ENCODE results near the gene PRDM9.
"Not testable (repeated sequence)": the region's sequence is repeated elsewhere in the genome, so short reads cannot be mapped to it uniquely, and the experiment has no call there.

DNA sequence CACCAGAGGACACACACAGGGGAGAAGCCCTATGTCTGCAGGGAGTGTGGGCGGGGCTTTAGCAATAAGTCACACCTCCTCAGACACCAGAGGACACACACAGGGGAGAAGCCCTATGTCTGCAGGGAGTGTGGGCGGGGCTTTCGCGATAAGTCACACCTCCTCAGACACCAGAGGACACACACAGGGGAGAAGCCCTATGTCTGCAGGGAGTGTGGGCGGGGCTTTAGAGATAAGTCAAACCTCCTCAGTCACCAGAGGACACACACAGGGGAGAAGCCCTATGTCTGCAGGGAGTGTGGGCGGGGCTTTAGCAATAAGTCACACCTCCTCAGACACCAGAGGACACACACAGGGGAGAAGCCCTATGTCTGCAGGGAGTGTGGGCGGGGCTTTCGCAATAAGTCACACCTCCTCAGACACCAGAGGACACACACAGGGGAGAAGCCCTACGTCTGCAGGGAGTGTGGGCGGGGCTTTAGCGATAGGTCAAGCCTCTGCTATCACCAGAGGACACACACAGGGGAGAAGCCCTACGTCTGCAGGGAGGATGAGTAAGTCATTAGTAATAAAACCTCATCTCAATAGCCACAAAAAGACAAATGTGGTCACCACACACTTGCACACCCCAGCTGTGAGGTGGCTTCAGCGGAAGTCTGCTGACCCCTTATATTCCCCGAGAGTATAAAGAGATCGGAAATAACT, 20.0 kb downstream of the PRDM9 start:
- TF ChIP-seq MAFF (IDR thresholded peaks at IDR 0.05; ENCODE audit: low read length); KAT7 (CRISPR knock-in tag; IDR thresholded peaks at IDR 0.05; ENCODE audit: borderline replicate concordance); ZNF274 (IDR thresholded peaks at IDR 0.05; ENCODE audit: borderline replicate concordance, low read depth, low read length): not testable (repeated sequence)
